Measurements from ENCODE around the gene HVCN1. TPM values are rescaled to one million over a fixed set of nuclear protein-coding genes. Genes with fewer than 3 reads are reported as not detected.
"Not testable (repeated sequence)": the region's sequence is repeated elsewhere in the genome, so short reads cannot be mapped to it uniquely, and the experiment has no call there.

Gene HVCN1
- polyA plus RNA-seq, 4 donors = 9.9 to 11.3 (median 10.8) TPM

DNA sequence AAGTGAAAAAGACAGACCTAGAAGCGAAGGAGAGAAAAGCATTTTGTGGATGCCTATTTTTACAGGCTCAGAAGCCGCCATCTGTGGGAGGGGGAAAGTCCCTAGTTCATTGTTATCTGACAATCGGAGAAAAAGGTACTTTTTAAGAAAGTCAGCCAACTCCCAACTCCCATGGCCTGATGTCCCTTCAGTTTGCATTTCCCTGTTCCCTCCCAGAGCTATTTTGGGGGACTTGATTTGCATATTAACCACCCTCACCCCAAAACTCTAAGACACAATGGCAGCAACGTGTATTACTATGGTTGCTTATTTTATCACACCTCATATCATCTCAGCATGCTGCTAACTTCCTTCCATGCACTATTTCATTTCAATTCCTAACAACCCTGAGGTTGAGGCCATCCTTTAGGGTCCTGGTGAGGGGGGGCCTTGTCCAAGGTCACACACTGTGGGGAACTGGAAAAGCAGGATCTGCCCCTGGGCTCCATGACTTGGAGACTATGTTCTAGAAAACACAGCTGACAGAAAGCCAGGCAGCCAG is 18.7 kb downstream of the HVCN1 start:
- no peak for DNase-seq (ENCODE audit: low read depth in 4 of 4, low spot score in 2 of 4)

DNA sequence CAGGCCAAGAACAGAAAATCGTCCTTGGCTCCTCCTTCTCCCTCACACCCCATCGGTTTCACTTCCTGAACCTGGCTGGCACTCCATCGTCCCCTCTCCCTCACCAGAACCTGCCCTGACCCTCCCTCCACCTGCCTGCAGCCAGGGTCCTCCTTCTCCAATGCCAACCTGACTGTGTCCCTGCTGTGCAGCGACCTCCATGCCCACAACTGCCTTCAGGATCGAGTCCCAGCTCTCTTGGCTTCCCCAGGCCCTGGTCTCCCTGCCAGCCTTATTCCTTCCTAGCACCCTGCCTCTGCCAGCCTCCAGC is 19.8 kb downstream of the HVCN1 start:
- DNase-seq (ENCODE audit: low read depth in 4 of 4, low spot score in 2 of 4) = no peak

DNA sequence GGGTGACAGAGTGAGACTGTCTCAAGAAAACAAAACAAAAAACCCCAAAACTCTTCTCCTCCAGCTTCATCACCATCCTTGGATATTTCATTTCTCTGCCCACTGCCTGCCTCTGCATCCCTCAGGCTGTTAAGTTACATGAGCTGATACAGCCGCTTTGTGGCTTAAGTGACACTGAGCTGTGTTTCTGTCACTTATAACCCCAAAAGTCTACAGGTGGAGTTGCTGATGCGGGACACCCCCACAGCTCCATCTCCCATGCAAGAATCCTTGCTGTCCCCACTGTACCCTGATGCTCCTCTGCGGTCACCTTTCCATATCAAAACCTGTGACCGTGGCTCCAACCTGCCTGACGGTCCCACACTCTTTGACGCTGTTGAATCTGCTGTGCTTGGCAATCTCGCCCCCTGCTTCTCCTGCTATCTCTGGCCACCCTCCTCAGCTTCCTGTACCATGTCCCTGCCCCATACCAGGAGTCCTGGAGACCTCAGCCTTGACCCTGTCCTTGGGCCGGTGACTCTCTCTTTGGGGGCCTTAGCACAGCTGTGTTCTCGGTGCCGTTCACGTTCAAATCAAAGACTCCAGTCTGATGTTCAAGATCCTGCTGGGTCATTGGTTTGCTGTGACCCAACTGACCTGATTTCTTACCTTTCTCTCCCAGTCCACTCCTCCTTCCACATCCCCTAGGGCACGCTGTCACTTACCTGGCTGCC is 20.3 kb downstream of the HVCN1 start:
- DNase-seq (ENCODE audit: low read depth in 4 of 4, low spot score in 2 of 4) = no peak

DNA sequence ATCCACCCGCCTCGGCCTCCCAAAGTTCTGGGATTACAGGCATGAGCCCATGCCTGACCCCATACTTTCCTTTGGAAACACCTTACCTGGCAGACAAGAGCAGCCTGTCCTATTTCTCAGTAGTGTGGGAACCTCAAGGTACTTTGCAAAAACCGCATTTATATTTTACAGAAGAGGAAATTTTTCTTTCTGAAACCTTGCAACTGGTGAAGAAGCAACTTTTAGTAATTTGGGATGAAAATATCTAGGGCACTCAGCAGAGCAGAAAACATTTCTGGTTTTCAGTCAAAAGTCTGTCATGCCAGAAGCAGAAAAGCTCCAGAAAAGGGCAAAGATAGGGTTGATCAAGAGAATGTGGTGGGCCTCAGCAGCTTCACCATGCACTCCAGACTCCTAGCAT is 21.2 kb downstream of the HVCN1 start:
- DNase-seq (ENCODE audit: low read depth in 4 of 4, low spot score in 2 of 4) = no peak

DNA sequence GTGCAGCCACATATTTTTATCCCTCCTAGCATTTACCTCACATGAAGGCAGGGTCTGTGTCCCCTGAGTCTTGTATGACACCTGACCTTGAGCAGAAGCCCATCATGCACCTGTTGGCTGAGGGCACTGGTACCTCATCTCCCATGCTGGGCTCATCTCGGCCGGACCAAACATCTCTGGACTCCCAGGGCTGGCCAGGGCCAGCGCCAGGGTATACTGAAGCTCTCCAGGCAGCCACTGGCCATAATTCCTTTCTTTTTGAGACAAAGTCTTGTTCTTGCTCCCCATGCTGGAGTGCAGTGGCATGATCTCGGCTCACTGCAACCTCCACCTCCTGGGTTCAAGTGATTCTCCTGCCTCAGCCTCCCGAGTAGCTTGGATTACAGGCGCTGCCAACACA is 22.0 kb downstream of the HVCN1 start:
- no peak for DNase-seq (ENCODE audit: low read depth in 4 of 4, low spot score in 2 of 4)

DNA sequence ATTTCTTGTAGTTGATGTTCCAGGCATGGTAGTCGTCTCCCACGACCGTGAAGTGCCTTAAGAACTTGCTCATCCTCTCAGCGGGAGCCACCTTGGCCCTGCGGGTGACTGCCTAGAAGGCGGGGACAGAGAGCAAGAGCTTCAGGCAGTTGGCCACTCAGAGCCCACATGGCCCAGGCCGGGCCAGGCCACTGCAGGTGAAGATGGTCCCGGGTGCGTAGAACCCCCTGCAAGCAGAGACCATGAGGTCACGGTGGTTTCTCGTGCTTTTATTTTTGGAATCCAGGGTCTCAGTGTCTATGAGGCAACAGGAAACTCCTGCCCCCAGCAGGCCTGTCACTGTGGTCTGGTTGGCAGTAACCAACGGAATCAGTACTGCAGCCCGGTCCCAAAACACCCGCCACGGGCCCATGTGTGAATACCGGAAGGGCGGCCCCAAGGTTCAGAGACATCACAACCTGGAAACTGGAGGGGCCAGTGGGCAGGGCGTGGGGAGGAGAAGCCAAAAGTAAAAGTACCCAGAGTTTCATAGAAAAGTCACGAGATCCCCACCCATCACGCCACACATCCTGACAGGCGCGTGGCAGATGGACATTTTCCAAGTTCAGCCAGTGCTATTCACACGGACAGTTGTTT is 27.5 kb downstream of the HVCN1 start:
- no peak for DNase-seq (ENCODE audit: low read depth in 4 of 4, low spot score in 2 of 4)

DNA sequence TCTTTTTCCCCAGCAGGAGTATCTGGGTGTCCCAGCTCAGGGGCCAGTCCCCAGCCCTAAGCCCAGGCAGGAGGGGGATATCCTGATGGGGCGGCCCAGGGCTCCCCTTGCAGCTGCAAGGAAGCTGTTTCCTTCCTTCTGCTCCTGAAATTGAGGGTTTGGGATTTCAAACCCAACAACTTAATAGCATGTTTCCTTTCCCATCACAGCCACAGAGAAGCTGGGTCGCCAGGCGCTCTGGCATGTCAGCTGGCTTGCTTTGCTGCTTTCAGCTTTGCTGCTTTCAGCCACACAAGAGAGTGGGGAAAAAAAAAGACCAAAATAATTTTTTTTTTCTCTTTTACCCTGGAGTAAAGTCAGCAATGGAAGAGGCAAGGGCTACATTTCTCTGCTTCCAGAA is 30.0 kb downstream of the HVCN1 start:
- DNase-seq (ENCODE audit: low read depth in 4 of 4, low spot score in 2 of 4) = no peak

DNA sequence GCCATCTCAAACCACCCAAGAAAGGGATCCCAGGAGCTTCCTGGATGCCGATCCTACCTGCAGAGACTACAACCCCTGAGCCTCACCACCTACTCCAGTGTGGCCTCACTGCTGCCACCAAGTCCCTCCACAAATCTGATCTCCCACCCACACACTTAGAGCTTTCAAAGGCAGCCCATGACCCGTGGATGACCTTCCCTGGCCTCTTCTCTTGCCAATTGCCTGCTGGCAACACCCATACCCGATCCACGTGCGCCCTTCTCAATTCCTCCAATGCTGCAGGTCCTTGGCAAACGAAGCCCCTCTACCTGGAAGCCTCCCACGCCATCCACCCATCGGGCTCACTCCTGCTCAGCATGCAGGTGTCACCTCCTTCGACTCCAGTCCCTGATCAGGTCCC is 30.7 kb downstream of the HVCN1 start:
- no peak for DNase-seq (ENCODE audit: low read depth in 4 of 4, low spot score in 2 of 4)

DNA sequence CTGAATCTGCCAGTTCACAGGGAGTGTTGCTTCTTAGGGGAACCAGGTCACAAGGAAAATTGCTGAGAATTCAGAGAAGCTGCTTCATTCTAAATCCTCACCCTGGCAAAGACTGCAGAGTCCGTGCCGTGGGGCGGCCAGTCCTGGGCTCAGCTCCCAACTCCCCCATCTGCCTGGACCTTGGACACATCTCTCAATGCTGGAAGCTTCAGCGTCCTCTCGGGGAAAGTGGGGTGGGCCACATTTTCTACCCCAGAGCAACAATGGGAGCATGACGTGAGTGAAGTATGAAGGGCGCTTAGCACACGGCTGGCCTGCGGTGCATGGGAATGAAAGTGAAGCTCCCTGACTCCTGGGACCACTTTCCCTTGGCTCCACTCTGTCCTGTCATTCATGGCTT is 31.2 kb downstream of the HVCN1 start:
- no peak for DNase-seq (ENCODE audit: low read depth in 4 of 4, low spot score in 2 of 4)

DNA sequence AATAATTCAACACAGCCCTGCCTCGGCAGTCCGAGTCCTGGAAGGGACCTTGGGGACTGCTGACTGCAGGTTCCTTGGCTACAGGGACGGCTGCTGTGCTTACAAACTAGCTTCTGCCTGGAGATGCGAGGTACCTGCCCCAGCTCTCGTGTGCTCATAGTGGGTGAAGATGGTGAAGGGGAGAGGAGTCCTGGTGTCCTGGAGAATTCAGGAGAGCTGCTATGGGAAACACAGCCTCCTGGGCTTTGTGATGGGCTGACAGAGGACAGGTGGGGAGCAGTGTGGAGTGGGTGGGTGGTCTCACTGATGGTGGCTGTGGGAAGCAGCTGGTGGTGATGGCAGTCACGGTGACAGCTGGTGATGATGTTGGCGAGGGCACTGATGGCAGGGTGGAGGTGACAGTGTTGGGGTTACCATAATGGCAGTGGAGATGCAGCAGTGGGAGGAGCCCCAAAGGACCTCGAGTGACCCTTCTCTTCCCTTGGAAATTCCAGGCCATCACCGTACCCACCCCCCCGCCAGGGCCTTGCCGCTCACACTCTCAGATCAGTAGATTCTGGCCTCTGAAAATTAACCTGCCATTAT is 32.8 kb downstream of the HVCN1 start:
- DNase-seq (ENCODE audit: low read depth in 4 of 4, low spot score in 2 of 4) = no peak

DNA sequence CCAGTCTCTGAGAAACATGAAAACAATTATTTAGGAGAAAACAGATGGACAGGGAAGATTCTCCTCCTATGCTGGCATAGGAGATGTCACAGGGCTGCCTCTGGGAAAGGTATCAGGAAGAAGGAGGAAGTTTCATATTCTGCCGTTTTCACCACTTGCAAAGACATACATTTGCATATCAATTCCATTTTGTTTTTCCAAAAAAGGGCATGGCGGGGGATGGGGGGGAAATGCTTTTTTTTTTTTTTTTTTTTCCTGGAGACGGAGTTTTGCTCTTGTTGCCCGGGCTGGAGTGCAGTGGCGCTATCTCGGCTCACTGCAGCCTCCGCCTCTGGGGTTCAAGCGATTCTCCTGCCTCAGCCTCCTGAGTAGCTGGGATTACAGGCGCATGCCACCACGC is 34.7 kb downstream of the HVCN1 start:
- DNase-seq (ENCODE audit: low read depth in 4 of 4, low spot score in 2 of 4) = not testable (repeated sequence)

DNA sequence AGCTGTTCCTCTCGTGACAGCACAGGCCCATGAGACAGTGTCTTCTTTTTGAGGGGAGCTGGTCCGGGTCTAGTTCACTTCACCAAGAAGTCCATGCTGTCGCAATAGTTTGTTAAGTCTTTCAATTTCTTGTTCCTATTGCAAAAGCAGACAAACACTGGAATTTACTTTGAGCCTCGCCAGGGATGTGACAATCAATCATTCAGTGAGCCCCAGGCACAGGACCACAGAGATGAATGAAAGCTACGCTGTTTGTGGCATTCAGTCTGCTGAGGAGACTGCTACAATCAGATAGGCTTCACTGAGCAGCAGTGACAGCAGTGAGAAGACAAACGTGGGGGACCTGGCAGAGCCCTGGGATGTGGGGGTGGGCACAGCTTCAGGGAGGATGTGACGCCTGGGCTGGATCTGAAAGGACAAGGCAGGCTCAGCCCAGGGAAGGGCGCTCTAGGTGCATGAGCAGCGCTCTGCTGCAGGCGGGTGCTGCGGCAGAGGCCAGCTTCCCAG is 39.5 kb downstream of the HVCN1 start:
- peak in 2 of 4 donors; percentile 13 to 20 for DNase-seq (ENCODE audit: low read depth in 4 of 4, low spot score in 2 of 4)

DNA sequence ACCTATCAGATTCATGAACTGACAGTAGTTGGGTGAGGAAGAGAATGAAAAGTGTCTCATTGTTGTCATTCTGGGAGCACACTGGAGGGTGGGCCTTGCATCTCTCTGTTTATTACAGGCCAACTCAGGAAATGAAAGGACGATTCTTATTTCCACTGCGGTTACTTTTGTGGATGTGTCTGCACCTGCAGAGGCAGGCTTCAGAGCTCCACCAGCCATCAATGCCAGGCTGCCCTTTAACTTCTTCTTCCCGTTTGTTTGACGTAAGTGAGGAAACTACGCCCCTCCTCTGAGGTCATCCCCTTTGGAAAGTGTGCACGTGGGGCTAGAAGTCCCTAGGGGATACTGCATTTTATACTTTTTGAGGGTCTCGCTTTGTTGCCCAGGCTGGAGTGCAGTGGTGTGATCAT is 41.3 kb downstream of the HVCN1 start:
- DNase-seq (ENCODE audit: low read depth in 4 of 4, low spot score in 2 of 4) = no peak

DNA sequence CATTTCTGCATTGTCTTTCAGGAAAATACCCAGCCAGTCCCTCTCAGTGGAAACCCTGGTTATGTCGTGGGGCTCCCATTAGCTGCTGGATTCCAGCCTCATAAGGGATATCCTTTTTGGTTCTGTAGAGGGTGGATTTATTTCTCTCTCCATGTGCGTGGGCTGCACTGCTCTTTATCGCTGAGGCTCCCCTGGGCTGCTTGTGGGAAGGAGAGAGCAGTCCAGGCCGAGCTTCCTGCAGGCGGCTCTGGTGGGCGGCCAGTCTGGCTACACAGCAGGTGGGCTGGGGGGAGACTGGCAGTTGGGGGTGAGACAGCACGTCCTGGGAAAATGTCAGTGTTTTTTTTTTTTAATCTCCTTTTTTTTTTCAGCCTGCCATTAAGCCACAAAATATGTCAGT is 47.4 kb downstream of the HVCN1 start:
- DNase-seq (ENCODE audit: low read depth in 4 of 4, low spot score in 2 of 4) = peak in 2 of 4 donors; percentile 6 to 8

DNA sequence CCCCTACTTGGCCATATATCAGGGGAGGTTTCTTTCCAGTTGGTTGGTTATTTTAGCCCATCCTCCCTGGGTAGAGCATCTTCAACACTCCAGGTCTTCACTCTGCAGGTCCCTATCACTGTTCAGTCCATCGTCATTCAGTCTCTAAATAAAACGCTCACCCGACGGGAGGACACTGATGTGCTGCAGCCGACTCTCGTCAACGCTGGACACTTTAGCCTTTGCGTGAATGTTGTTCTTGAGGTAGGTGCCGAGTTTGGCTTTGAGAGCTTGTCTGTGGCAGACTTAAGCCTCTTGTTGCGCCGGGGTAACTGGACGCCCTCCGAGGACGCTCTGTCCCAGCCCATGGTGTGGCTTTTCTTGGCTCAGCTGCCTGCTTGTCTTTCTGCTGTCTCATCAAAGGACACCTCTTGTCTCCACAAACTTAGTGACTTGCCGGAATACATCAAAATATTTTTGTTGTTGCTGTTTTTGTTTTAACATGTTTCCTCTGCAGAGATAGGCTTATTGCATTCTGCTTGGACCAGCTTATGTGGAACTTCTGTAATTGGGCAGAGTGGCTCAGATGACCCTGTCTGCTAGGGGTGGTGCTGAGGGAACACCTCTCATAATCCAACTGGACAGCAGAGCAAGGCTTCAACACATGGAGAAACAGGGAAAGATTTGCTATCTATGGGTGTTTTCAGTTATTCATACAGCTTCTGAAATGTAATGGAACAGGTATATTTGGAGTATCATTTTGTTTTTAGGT is 48.5 kb downstream of the HVCN1 start:
- DNase-seq (ENCODE audit: low read depth in 4 of 4, low spot score in 2 of 4) = no peak

DNA sequence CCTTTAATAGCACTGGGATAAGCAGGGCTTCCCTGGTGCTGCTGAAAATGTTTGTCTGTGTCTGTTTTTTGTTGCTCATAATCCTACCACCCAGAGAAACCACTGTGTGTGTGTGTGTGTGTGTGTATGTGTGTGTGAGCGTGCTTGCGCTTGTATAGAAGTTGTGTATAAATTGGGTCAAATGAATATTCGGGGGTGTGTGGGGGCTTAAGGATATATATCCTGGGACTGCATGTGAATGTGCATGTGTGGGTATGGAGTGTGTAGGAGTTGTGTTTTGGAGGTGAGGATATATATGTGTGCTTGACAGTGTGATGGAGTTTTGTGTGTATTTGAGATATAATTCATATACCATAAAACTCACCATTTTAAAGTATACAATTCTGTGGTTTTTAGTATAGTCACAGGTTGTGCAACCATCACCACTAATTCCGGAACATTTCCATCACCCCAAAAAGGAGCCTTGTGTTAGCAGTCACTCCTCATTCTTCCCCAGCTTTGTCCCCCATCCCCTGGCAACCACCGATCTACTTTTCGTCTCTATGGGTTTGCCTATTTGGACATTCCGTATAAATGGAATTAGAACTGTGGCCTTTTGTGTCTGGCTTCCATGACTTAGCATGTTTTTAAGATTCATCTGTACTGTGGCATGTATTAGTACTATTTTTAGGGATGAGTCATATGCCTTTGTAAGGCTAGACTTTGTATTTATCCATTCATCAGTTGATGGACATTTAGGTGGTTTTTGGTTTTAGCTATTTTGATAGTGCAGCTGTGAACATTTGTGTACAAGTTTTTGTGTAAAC is 49.4 kb downstream of the HVCN1 start:
- no peak for DNase-seq (ENCODE audit: low read depth in 4 of 4, low spot score in 2 of 4)

DNA sequence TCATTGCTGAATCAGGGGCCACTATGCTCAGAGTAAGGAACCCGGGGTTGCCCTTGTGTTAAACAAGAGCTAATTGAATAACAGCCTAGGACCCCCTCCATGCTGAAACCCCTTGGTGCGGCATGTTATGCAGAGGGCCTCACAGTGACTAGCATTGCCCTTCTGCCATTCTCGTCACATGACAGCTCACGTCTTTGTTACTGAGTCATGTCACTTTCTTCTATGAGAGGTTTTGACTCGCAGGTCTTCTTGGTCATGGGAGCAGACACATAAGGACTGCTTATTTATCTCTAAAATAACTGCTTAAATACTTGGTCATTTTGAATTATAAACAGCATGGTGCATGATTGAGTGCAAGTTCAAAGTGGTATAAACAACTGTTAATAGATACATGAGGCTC is 50.1 kb downstream of the HVCN1 start:
- DNase-seq (ENCODE audit: low read depth in 4 of 4, low spot score in 2 of 4) = no peak

DNA sequence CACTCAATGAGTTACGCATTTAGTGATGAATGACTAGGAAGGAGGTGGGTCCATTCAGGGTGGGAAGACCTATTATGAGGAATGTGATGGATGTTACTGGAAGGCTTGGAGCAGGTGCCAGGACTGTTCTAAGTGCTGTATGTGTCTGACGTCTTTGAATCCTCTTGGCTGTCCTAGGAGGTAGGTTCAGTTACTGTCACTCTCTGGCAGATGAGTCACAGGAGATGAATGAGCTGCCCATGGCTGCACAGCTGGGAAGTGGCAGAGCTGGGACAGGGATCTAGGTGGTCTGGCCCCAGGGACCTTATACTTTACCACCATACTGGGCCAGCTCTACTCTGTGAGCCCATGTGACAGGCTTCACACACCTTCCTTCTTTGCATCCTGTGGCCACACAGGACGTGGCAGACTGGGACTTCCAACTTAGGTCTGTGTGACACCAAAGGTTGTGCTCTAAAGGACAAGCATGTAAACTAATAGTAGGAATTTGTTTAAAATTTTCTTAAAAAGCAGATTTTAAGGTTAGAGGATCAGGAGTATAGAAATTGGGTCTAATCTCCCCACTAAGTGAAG is 51.0 kb downstream of the HVCN1 start:
- no peak for DNase-seq (ENCODE audit: low read depth in 4 of 4, low spot score in 2 of 4)

DNA sequence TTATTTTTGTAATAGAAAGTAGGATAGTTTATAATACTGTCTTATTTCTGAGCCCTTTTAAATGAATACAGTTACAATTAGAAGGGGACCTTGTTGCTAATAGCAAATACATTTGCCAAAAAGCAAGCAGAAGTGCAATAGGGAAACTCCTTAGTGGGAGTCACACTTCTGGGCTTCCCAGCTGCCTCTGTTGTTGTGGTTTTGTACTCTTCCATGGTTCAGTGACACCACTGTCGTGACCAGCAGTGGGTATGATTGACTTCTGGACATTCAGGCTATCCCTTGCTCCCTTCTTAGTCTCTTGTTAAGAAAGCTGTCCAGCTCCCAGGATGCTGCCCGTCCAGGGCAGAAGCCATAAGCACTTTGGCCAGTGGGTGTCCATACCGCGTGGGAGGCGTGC is 52.4 kb downstream of the HVCN1 start:
- DNase-seq (ENCODE audit: low read depth in 4 of 4, low spot score in 2 of 4) = no peak

DNA sequence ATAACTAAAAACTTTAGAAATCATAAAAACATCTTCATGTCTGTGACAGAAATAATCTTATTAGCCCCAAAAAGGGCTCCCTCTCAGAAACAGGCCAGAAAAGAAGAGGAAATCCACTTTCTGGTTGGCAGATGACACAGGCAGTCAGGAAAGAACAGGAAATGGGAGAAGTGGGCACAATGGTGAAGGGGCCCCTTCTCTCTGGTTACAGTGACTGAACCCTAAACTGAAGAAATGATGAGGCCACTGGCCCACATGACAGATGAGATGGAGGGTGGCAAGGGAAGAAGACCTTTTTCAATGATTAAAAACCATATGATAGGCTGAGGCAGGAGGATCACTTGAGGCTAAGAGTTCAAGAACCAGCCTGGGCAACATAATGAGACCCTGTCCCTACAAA is 53.9 kb downstream of the HVCN1 start:
- no peak for DNase-seq (ENCODE audit: low read depth in 4 of 4, low spot score in 2 of 4)
